ENCODE results near the gene TMPRSS12. TPM values are rescaled to one million over a fixed set of nuclear protein-coding genes. Genes with fewer than 3 reads are reported as not detected.
A peak's percentile ranks its signal among the peaks of the same experiment; 100 is the strongest.
"Not testable (repeated sequence)": the region's sequence is repeated elsewhere in the genome, so short reads cannot be mapped to it uniquely, and the experiment has no call there.

TMPRSS12 gene
- under 1 TPM in 1 of 6 donors, not detected in 5; 0.12 TPM for total RNA-seq
- not detected for polyA plus RNA-seq

- ATAC-seq = peak; percentile 85 to 94 (median 87)
- peak within 1 kb of the TSS in 2 of 4 donors; percentile 16 to 39 for H3K4me3 ChIP-seq
Observed at GRCh38 chr12:50842637-50843493, at the start of gene TMPRSS12. Gene TMPRSS12 (plus strand): TSS chr12:50842926. CDS start chr12:50842965, 39 bp downstream.

GRCh38 chr12:50799908-50800307, 42.8 kb upstream of the TMPRSS12 start:
- Histone ChIP-seq H3K4me3 (no peak overlapping the region), H3K27ac (no peak overlapping the region), H3K36me3 (peaks cover 0 to 12% (median 4%) of the 10 kb centered on the region in 3 donors), H3K4me1 (no peaks in the 10 kb centered on the region), H3K9me3 (no peaks in the 10 kb centered on the region), H3K27me3 (no peaks in the 10 kb centered on the region)
- intact Hi-C loops (cut with DNase I) = no loop called here
- 96 to 97% methylated on average over 2 of the region's 2 CpGs for WGBS, 2 donors
- ATAC-seq (no peak), FAIRE-seq (no peak), DNase-seq (no peak)
- no peak for TF ChIP-seq CTCF (IDR thresholded peaks at IDR 0.05)

More at GRCh38 chr12:50842637-50843493, at the start of gene TMPRSS12:
- 26 to 29% methylated on average over 35 to 36 of the region's 36 CpGs for WGBS, 2 donors
- FAIRE-seq = no peak
- Histone ChIP-seq H3K4me1 (no peaks in the 10 kb centered on the region), H3K36me3 (no peaks in the 10 kb centered on the region), H3K9me3 (no peaks in the 10 kb centered on the region), H3K27ac (peak within 1 kb of the TSS; percentile 25 to 59 (median 44)), H3K27me3 (no peaks in the 10 kb centered on the region)
- TF ChIP-seq CTCF (IDR thresholded peaks at IDR 0.05) = peak in 1 of 4 donors; percentile 9
- intact Hi-C loops (cut with DNase I) = no loop called here
- peak; percentile 23 to 75 (median 57) for DNase-seq

- H3K4me3 ChIP-seq = no peak overlapping the region
- TF ChIP-seq CTCF (IDR thresholded peaks at IDR 0.05) = no peak
- H3K9me3 ChIP-seq = no peaks in the 10 kb centered on the region
- WGBS, 2 donors = 97 to 98% methylated on average over 2 of the region's 2 CpGs
- no peak overlapping the region for H3K27ac ChIP-seq
- intact Hi-C loops (cut with DNase I) = no loop called here
- peaks cover 0 to 6% (median 0%) of the 10 kb centered on the region in 3 donors for H3K36me3 ChIP-seq
- H3K4me1 ChIP-seq = no peaks in the 10 kb centered on the region
- FAIRE-seq (no peak), DNase-seq (no peak), ATAC-seq (no peak)
- no peaks in the 10 kb centered on the region for H3K27me3 ChIP-seq
Observed at GRCh38 chr12:50803230-50803875, 39.4 kb upstream of the TMPRSS12 start.

GRCh38 chr12:50806176-50806575, 36.5 kb upstream of the TMPRSS12 start:
- H3K27ac ChIP-seq = no peak overlapping the region
- peak in 2 of 4 donors; percentile 21 to 55 for ATAC-seq

GRCh38 chr12:50809131-50809530, 33.6 kb upstream of the TMPRSS12 start:
- H3K4me3 ChIP-seq; H3K27ac ChIP-seq; intact Hi-C loops (cut with DNase I); FAIRE-seq; H3K9me3 ChIP-seq; H3K4me1 ChIP-seq; DNase-seq; H3K27me3 ChIP-seq; ATAC-seq: not testable (repeated sequence)
- WGBS, 2 donors = 98 to 99% methylated on average over 4 of the region's 4 CpGs
- peaks cover 0 to 27% (median 5%) of the 10 kb centered on the region in 3 donors for H3K36me3 ChIP-seq

More at GRCh38 chr12:50806176-50806575, 36.5 kb upstream of the TMPRSS12 start:
- Histone ChIP-seq H3K27me3 (no peaks in the 10 kb centered on the region), H3K36me3 (peaks cover 0 to 15% (median 5%) of the 10 kb centered on the region in 3 donors), H3K4me3 (no peak overlapping the region), H3K9me3 (no peaks in the 10 kb centered on the region), H3K4me1 (no peaks in the 10 kb centered on the region)
- WGBS, 2 donors = 95 to 97% methylated on average over 4 of the region's 4 CpGs
- DNase-seq = no peak
- no peak for FAIRE-seq
- no peak for TF ChIP-seq CTCF (IDR thresholded peaks at IDR 0.05)
- intact Hi-C loops (cut with DNase I) = no loop called here

GRCh38 chr12:50814921-50815320, 27.8 kb upstream of the TMPRSS12 start:
- intact Hi-C loops (cut with DNase I); FAIRE-seq: not testable (repeated sequence)
- 93 to 98% methylated on average over 7 of the region's 7 CpGs for WGBS, 2 donors

More at GRCh38 chr12:50814921-50815320, 27.8 kb upstream of the TMPRSS12 start:
- DNase-seq, H3K9me3 ChIP-seq, H3K4me1 ChIP-seq, H3K4me3 ChIP-seq, ATAC-seq, H3K27me3 ChIP-seq, H3K27ac ChIP-seq: not testable (repeated sequence)
- peaks cover 6 to 47% (median 7%) of the 10 kb centered on the region in 3 donors for H3K36me3 ChIP-seq

Data from pancreas (tissue), 10 donors.